Peyer's patch (tissue), 4 donors: Measurements from ENCODE around the gene KRT80.

Source experiments
- CTCF ChIP-seq, 6 experiments: fragments of 450-650 bp in 4 of 6; fragments of 200-600 bp in 2 of 6; sonication (generic) in 1 of 6; IDR thresholded peaks; one replicate each; pipeline ENCODE4 v1.5.1; 2017 to 2019; ENCODE audit warnings: antibody characterized with exemption in 6 of 6, mild to moderate bottlenecking in 3 of 6, moderate library complexity in 1 of 6
- POLR2A ChIP-seq, 2 donors: fragments of 450-650 bp; IDR thresholded peaks; one replicate each; pipeline ENCODE4 v1.5.1; 2017; ENCODE audit warnings: antibody characterized with exemption in 2 of 2, mild to moderate bottlenecking in 2 of 2, moderate library complexity in 2 of 2

- TF ChIP-seq CTCF (IDR thresholded peaks at IDR 0.05) (no peak), POLR2A (IDR thresholded peaks at IDR 0.05) (no peak)
Observed at GRCh38 chr12:52235822-52236361, 44.1 kb upstream of the KRT80 start.
